Natural killer cell (primary cell): Measurements from ENCODE around the gene SECISBP2. TPM values are rescaled to one million over a fixed set of nuclear protein-coding genes. Genes with fewer than 3 reads are reported as not detected.

Experiments
- ATAC-seq, 3 donors: fragments of 150-1000 bp in 2 of 3; fragments of 200-7000 bp in 1 of 3; cut with Tn5 transposase; 1 replicate in 1 of 3; 2 replicates in 2 of 3; pipeline ENCODE4 v1.10.0; 2021; ENCODE audit warnings: mild to moderate bottlenecking in 2 of 3, moderate library complexity in 2 of 3
- DNase-seq, 2 donors: peaks; one replicate each; pipeline versions ENCODE4 v3.0.0 to v3.0.0-alpha.2; 2013 to 2021; ENCODE audit warnings: mixed read lengths in 1 of 2
- H3K27ac ChIP-seq: one replicate; pipeline ENCODE4 v1.5.1; 2013; ENCODE audit warnings: mild to moderate bottlenecking, low read length
- H3K27me3 ChIP-seq: one replicate; pipeline ENCODE4 v1.6.1; 2013; ENCODE audit warnings: low read length; ENCODE audit not compliant: control insufficient read depth, insufficient read depth
- H3K36me3 ChIP-seq: one replicate; pipeline ENCODE4 v1.6.1; 2013; ENCODE audit warnings: low read length; ENCODE audit not compliant: control insufficient read depth, insufficient read depth
- H3K4me1 ChIP-seq: one replicate; pipeline ENCODE4 v1.6.1; 2013; ENCODE audit warnings: low read length; ENCODE audit not compliant: control insufficient read depth, insufficient read depth
- H3K4me3 ChIP-seq: one replicate; pipeline ENCODE4 v1.5.1; 2013; ENCODE audit warnings: low read length
- H3K9me3 ChIP-seq: one replicate; pipeline ENCODE4 v1.6.1; 2013; ENCODE audit warnings: low read length; ENCODE audit not compliant: control insufficient read depth, insufficient read depth
- H3K27ac Mint-ChIP-seq, 2 donors: one replicate each; pipeline ENCODE4 v1.8.0; 2022; ENCODE audit warnings: mild to moderate bottlenecking in 2 of 2, mixed read lengths in 2 of 2, moderate library complexity in 1 of 2
- H3K27me3 Mint-ChIP-seq, 2 donors: one replicate each; pipeline ENCODE4 v1.8.0; 2022; ENCODE audit warnings: low read depth in 2 of 2, mixed read lengths in 2 of 2
- H3K36me3 Mint-ChIP-seq: one replicate; pipeline ENCODE4 v1.8.0; 2022; ENCODE audit warnings: mixed read lengths
- H3K4me1 Mint-ChIP-seq, 2 donors: one replicate each; pipeline ENCODE4 v1.8.0; 2022; ENCODE audit warnings: mixed read lengths in 2 of 2
- H3K4me3 Mint-ChIP-seq: one replicate; pipeline ENCODE4 v1.8.0; 2022; ENCODE audit warnings: mild to moderate bottlenecking, moderate library complexity, mixed read lengths
- H3K9me3 Mint-ChIP-seq, 2 donors: one replicate each; pipeline ENCODE4 v1.8.0; 2022; ENCODE audit warnings: mixed read lengths in 2 of 2
- CTCF ChIP-seq: fragments of 200-600 bp; IDR thresholded peaks from one replicate; pipeline ENCODE4 v1.8.0; 2022; ENCODE audit warnings: antibody characterized with exemption
- WGBS: methylation state at CpG from one replicate; pipeline ENCODE4 v1.1.7; 2013; ENCODE audit warnings: missing lambda C conversion rate; ENCODE audit not compliant: insufficient coverage; 5-methylcytosine and 5-hydroxymethylcytosine counted together
- intact Hi-C: fragments of 100-400 bp; cut with micrococcal nuclease; formaldehyde crosslinking; loops from one replicate; pipeline ENCODE4 v1.14.2; 2022
- total RNA-seq, 4 donors: library from RNA; stranded (reverse); fragments of 120-200 nt in 1 of 4; gene quantifications; one replicate each; pipeline versions ENCODE4 v1.2.3 to v1.2.4, GENCODE V29; 2013 to 2022

Gene SECISBP2
- total RNA-seq, 3 donors from 2014 or later (not counting 1 experiment from before 2014, with no cell fraction given) = 79.5 to 95.8 (median 88.7) TPM

GRCh38 chr9:89366711-89367110 lies 48.4 kb downstream of the SECISBP2 start:
- peaks cover under 1% of the 10 kb centered on the region for H3K36me3 Mint-ChIP-seq
- 86% methylated on average over 3 of the region's 3 CpGs for WGBS
- Histone ChIP-seq H3K9me3 (no peaks in the 10 kb centered on the region), H3K36me3 (peaks cover 8% of the 10 kb centered on the region), H3K27ac (no peak overlapping the region), H3K4me1 (peaks cover 6% of the 10 kb centered on the region), H3K4me3 (no peak overlapping the region), H3K27me3 (no peaks in the 10 kb centered on the region)
- no peak overlapping the region for H3K27ac Mint-ChIP-seq
- H3K4me1 Mint-ChIP-seq = peaks cover under 1 to 7% of the 10 kb centered on the region in 2 donors
- no peak overlapping the region for H3K4me3 Mint-ChIP-seq
- DNase-seq = no peak
- intact Hi-C loops = no loop called here
- no peaks in the 10 kb centered on the region for H3K27me3 Mint-ChIP-seq
- ATAC-seq = no peak
- no peak for TF ChIP-seq CTCF
- no peaks in the 10 kb centered on the region for H3K9me3 Mint-ChIP-seq

- Mint-ChIP-seq H3K9me3 (no peaks in the 10 kb centered on the region), H3K4me3 (no peak overlapping the region), H3K27ac (no peak overlapping the region), H3K27me3 (no peaks in the 10 kb centered on the region), H3K4me1 (peaks cover under 1 to 10% of the 10 kb centered on the region in 2 donors), H3K36me3 (no peaks in the 10 kb centered on the region)
- Histone ChIP-seq H3K27me3 (no peaks in the 10 kb centered on the region), H3K4me1 (peaks cover 10% of the 10 kb centered on the region), H3K27ac (no peak overlapping the region), H3K9me3 (no peaks in the 10 kb centered on the region), H3K36me3 (peaks cover 3% of the 10 kb centered on the region), H3K4me3 (no peak overlapping the region)
- TF ChIP-seq CTCF = no peak
- 85% methylated on average over 4 of the region's 4 CpGs for WGBS
- intact Hi-C loops = no loop called here
- DNase-seq (no peak), ATAC-seq (no peak)
These were observed 49.0 kb downstream of the SECISBP2 start for GRCh38 chr9:89367281-89367680.

GRCh38 chr9:89367726-89368437 lies 49.6 kb downstream of the SECISBP2 start:
- intact Hi-C loops = no loop called here
- ATAC-seq (no peak), DNase-seq (no peak)
- TF ChIP-seq CTCF = no peak
- Histone ChIP-seq H3K9me3 (no peaks in the 10 kb centered on the region), H3K27ac (no peak overlapping the region), H3K27me3 (no peaks in the 10 kb centered on the region), H3K36me3 (no peaks in the 10 kb centered on the region), H3K4me1 (peaks cover 16% of the 10 kb centered on the region), H3K4me3 (no peak overlapping the region)
- WGBS = 94% methylated on average over 14 of the region's 14 CpGs
- peaks cover 6 to 16% of the 10 kb centered on the region in 2 donors for H3K4me1 Mint-ChIP-seq
- H3K27ac Mint-ChIP-seq = no peak overlapping the region
- no peaks in the 10 kb centered on the region for H3K27me3 Mint-ChIP-seq
- no peak overlapping the region for H3K4me3 Mint-ChIP-seq
- H3K36me3 Mint-ChIP-seq = no peaks in the 10 kb centered on the region
- no peaks in the 10 kb centered on the region for H3K9me3 Mint-ChIP-seq

GRCh38 chr9:89368550-89368949 lies 50.2 kb downstream of the SECISBP2 start:
- ATAC-seq = no peak
- no peak overlapping the region for H3K27ac ChIP-seq

More at GRCh38 chr9:89368550-89368949, 50.2 kb downstream of the SECISBP2 start:
- no peak for DNase-seq
- H3K4me1 ChIP-seq = peaks cover 23% of the 10 kb centered on the region
- no peaks in the 10 kb centered on the region for H3K9me3 ChIP-seq
- H3K27me3 Mint-ChIP-seq = no peaks in the 10 kb centered on the region
- intact Hi-C loops = no loop called here
- WGBS = 95% methylated on average over 7 of the region's 7 CpGs
- H3K27me3 ChIP-seq = no peaks in the 10 kb centered on the region
- no peak overlapping the region for H3K27ac Mint-ChIP-seq
- H3K9me3 Mint-ChIP-seq = no peaks in the 10 kb centered on the region
- peaks cover 13 to 23% of the 10 kb centered on the region in 2 donors for H3K4me1 Mint-ChIP-seq
- no peaks in the 10 kb centered on the region for H3K36me3 ChIP-seq
- no peak for TF ChIP-seq CTCF
- H3K4me3 Mint-ChIP-seq = no peak overlapping the region
- no peak overlapping the region for H3K4me3 ChIP-seq
- H3K36me3 Mint-ChIP-seq = no peaks in the 10 kb centered on the region
